Activated naive CD8-positive, alpha-beta T cell (primary cell): ENCODE measurements around the gene IDH2.
A peak's percentile ranks its signal among the peaks of the same experiment; 100 is the strongest.

ENCODE experiments used
- H3K27ac Mint-ChIP-seq: one replicate; pipeline ENCODE4 v1.8.0; 2021; ENCODE audit warnings: mixed read lengths
- H3K27me3 Mint-ChIP-seq: one replicate; pipeline ENCODE4 v1.8.0; 2021; ENCODE audit warnings: mixed read lengths
- H3K36me3 Mint-ChIP-seq: one replicate; pipeline ENCODE4 v1.8.0; 2021; ENCODE audit warnings: mixed read lengths
- H3K4me1 Mint-ChIP-seq: one replicate; pipeline ENCODE4 v1.8.0; 2021; ENCODE audit warnings: low read depth, mixed read lengths
- H3K4me3 Mint-ChIP-seq: one replicate; pipeline ENCODE4 v1.8.0; 2021; ENCODE audit warnings: mild to moderate bottlenecking, mixed read lengths
- H3K9me3 Mint-ChIP-seq: one replicate; pipeline ENCODE4 v1.8.0; 2021; ENCODE audit warnings: low read depth, mixed read lengths

IDH2 gene

GRCh38 chr15:90101130-90101968 lies 919 bp downstream of the IDH2 start:
- peaks cover 56% of the 10 kb centered on the region for H3K4me1 Mint-ChIP-seq
- peak overlapping the region; percentile 98 for H3K27ac Mint-ChIP-seq
- H3K36me3 Mint-ChIP-seq, result peaks cover 2% of the 10 kb centered on the region
- H3K9me3 Mint-ChIP-seq, result no peaks in the 10 kb centered on the region
- H3K4me3 Mint-ChIP-seq, result peak overlapping the region; percentile 84
- H3K27me3 Mint-ChIP-seq, result no peaks in the 10 kb centered on the region

GRCh38 chr15:90099868-90100831 lies 2.1 kb downstream of the IDH2 start:
- peak overlapping the region; percentile 84 for H3K4me3 Mint-ChIP-seq
- H3K36me3 Mint-ChIP-seq, result peaks cover 2% of the 10 kb centered on the region
- peaks cover 68% of the 10 kb centered on the region for H3K4me1 Mint-ChIP-seq
- no peaks in the 10 kb centered on the region for H3K9me3 Mint-ChIP-seq
- H3K27me3 Mint-ChIP-seq, result no peaks in the 10 kb centered on the region
- H3K27ac Mint-ChIP-seq, result peak overlapping the region; percentile 98

- Mint-ChIP-seq H3K36me3 (peaks cover 2% of the 10 kb centered on the region), H3K27me3 (no peaks in the 10 kb centered on the region), H3K4me3 (peak overlapping the region; percentile 84), H3K27ac (peak overlapping the region; percentile 98), H3K9me3 (no peaks in the 10 kb centered on the region), H3K4me1 (peaks cover 76% of the 10 kb centered on the region)
Observed at GRCh38 chr15:90099072-90099867, 3.0 kb downstream of the IDH2 start.

- H3K9me3 Mint-ChIP-seq, result no peaks in the 10 kb centered on the region
- peak overlapping the region; percentile 84 for H3K4me3 Mint-ChIP-seq
- H3K27me3 Mint-ChIP-seq, result no peaks in the 10 kb centered on the region
- H3K4me1 Mint-ChIP-seq, result peaks cover 77% of the 10 kb centered on the region
- H3K36me3 Mint-ChIP-seq, result peaks cover 2% of the 10 kb centered on the region
- peak overlapping the region; percentile 98 for H3K27ac Mint-ChIP-seq
Observed at GRCh38 chr15:90097475-90097874, 4.8 kb downstream of the IDH2 start.

GRCh38 chr15:90095521-90095959 lies 6.7 kb downstream of the IDH2 start:
- Mint-ChIP-seq H3K4me3 (peak overlapping the region; percentile 73), H3K9me3 (no peaks in the 10 kb centered on the region), H3K27ac (peak overlapping the region; percentile 98), H3K4me1 (peaks cover 70% of the 10 kb centered on the region), H3K27me3 (no peaks in the 10 kb centered on the region), H3K36me3 (peaks cover 2% of the 10 kb centered on the region)

GRCh38 chr15:90091156-90091931 lies 10.9 kb downstream of the IDH2 start:
- H3K4me3 Mint-ChIP-seq, result no peak overlapping the region
- no peaks in the 10 kb centered on the region for H3K9me3 Mint-ChIP-seq
- peak overlapping the region; percentile 16 for H3K27ac Mint-ChIP-seq
- H3K27me3 Mint-ChIP-seq, result no peaks in the 10 kb centered on the region
- H3K36me3 Mint-ChIP-seq, result peaks cover 7% of the 10 kb centered on the region
- H3K4me1 Mint-ChIP-seq, result peaks cover 36% of the 10 kb centered on the region

- H3K36me3 Mint-ChIP-seq, result peaks cover 7% of the 10 kb centered on the region
- peaks cover 26% of the 10 kb centered on the region for H3K4me1 Mint-ChIP-seq
- no peaks in the 10 kb centered on the region for H3K9me3 Mint-ChIP-seq
- no peaks in the 10 kb centered on the region for H3K27me3 Mint-ChIP-seq
- H3K4me3 Mint-ChIP-seq, result no peak overlapping the region
- H3K27ac Mint-ChIP-seq, result no peak overlapping the region
Observed at GRCh38 chr15:90090226-90090848, 11.9 kb downstream of the IDH2 start.

- Mint-ChIP-seq H3K4me3 (no peak overlapping the region), H3K27me3 (no peaks in the 10 kb centered on the region), H3K4me1 (peaks cover 8% of the 10 kb centered on the region), H3K27ac (peak overlapping the region; percentile 61), H3K9me3 (no peaks in the 10 kb centered on the region), H3K36me3 (peaks cover 7% of the 10 kb centered on the region)
Observed at GRCh38 chr15:90087454-90088154, 14.7 kb downstream of the IDH2 start.

- Mint-ChIP-seq H3K27ac (peak overlapping the region; percentile 11), H3K36me3 (peaks cover 7% of the 10 kb centered on the region)
Observed at GRCh38 chr15:90086868-90087268, 15.4 kb downstream of the IDH2 start.

GRCh38 chr15:90085565-90085964 lies 16.7 kb downstream of the IDH2 start:
- Mint-ChIP-seq H3K9me3 (no peaks in the 10 kb centered on the region), H3K36me3 (peaks cover 7% of the 10 kb centered on the region), H3K4me3 (no peak overlapping the region), H3K27ac (no peak overlapping the region), H3K27me3 (no peaks in the 10 kb centered on the region), H3K4me1 (peaks cover 6% of the 10 kb centered on the region)

More at GRCh38 chr15:90086868-90087268, 15.4 kb downstream of the IDH2 start:
- peaks cover 6% of the 10 kb centered on the region for H3K4me1 Mint-ChIP-seq
- H3K9me3 Mint-ChIP-seq, result no peaks in the 10 kb centered on the region
- H3K27me3 Mint-ChIP-seq, result no peaks in the 10 kb centered on the region
- H3K4me3 Mint-ChIP-seq, result no peak overlapping the region

- H3K4me3 Mint-ChIP-seq, result no peak overlapping the region
- peaks cover 6% of the 10 kb centered on the region for H3K4me1 Mint-ChIP-seq
- no peak overlapping the region for H3K27ac Mint-ChIP-seq
- H3K27me3 Mint-ChIP-seq, result no peaks in the 10 kb centered on the region
- H3K36me3 Mint-ChIP-seq, result peaks cover 7% of the 10 kb centered on the region
- no peaks in the 10 kb centered on the region for H3K9me3 Mint-ChIP-seq
Observed at GRCh38 chr15:90084876-90085423, 17.3 kb downstream of the IDH2 start.

- Mint-ChIP-seq H3K36me3 (peaks cover 7% of the 10 kb centered on the region), H3K27ac (no peak overlapping the region), H3K4me1 (peaks cover 4% of the 10 kb centered on the region), H3K9me3 (no peaks in the 10 kb centered on the region), H3K27me3 (no peaks in the 10 kb centered on the region), H3K4me3 (no peak overlapping the region)
Observed at GRCh38 chr15:90083954-90084607, 18.2 kb downstream of the IDH2 start.
